ENCODE data around the gene FAM193A.
"Not testable (repeated sequence)": the region's sequence is repeated elsewhere in the genome, so short reads cannot be mapped to it uniquely, and the experiment has no call there.

Gene FAM193A

DNA sequence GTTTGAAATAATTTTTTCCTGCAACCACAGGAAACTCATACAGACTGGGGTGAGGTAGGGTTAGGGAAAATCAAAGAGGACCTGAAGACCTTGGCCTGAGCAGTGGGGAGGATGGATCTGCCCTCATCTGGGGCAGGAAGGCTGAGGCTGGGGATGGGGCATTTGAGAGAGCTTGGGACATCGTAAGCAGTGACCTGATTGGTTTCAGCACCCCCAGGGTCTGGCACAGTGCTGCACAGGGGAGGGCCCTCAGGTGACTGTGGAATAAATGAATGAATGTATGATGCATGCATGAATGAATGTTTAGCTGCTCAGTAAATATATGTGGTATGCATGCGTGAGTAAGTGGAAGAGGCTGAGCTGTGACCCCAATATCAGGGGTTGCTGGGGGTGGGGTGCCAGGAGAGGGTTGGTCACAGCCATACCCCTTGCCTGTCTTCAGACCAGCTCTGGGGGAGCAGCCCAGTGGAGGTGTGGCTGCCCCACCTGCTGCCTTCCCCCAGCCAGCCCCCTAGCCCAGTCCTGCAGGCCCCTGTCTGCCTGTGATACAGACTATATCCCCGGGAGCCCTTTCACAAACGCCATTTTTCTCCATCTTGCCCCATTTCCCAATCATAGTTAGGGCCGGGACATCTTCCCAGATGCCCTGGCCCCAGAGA, 230.7 kb downstream of the FAM193A start:
- no peak for DNase-seq (ENCODE audit: extremely low read depth in 1 of 2, low read depth in 1 of 2)

DNA sequence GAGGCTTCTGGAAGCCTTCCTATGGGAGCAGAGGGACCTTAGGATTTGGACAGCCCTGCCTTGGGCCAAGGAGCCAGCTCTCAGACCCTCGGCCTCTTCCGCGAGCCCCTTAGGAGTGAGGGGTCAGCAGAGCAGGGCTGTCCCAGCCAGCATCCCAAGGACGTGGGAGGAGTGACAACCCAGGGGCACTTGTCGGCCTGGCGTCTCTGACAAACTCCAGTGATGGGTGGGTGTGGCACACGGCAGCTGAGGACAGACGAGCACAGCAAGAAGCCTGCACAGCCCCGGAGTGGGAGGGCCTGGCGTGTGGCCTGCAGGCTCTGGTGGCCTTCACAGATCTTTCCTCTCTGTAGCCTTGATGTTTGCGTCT, 231.2 kb downstream of the FAM193A start:
- DNase-seq (ENCODE audit: extremely low read depth in 1 of 2, low read depth in 1 of 2): no peak

DNA sequence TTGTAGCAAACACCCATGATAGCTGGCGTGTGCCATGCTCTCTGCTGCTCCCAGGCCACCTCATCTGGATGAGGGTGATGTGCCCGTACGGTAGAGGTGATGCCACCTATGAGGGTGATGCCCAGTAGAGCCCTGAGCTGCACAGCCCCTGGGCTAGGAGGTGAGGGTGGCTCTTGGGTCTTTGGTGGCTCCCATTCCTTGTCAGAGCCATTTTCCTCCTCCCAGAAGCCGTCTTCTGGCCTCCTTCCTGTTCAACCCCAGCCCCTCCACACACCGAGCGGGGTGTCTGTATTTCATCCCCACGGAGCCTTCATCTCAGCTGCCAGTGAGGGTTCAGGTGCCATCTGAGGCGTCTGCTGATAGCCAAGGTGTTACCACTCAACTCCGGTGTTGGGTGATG, 231.7 kb downstream of the FAM193A start:
- no peak for DNase-seq (ENCODE audit: extremely low read depth in 1 of 2, low read depth in 1 of 2)

DNA sequence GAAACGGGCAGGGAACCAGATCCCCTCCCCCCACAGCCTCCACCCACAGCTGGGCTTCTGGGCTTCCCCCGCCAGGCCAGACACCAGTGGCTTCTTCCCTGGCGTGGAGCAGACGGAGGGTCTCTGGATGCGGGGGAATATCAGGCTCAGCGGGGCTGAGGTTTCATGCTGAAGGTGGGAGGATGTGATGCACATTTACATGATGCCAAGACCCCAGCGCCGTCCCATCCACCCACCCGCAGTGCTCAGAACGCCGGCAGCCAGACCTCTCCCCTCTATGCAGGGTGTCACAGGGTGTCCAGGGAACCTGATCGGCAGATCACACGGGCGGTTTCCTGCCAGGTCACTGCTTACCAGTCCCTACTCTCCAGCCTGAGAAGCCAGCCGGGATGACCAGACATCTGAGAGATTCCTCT, 232.5 kb downstream of the FAM193A start:
- no peak for DNase-seq (ENCODE audit: extremely low read depth in 1 of 2, low read depth in 1 of 2)

DNA sequence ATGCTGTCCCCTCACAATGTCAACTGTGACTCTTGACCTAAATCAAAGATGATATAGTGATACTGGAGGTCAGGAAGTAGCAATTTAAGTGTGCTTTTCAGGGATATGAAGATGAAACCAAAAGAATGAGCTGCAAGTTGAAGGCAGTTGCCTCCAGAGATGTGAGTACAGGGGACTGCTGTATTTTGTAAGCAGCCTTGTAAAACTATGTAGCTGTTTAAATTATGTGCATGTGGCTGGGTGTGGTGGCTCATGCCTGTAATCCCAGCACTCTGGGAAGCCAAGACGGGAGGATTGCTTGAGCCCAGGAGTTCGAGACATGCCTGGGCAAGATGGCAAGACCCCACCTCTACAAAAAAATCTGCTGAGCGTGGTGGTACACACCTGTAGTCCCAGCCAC, 234.8 kb downstream of the FAM193A start:
- DNase-seq (ENCODE audit: extremely low read depth in 1 of 2, low read depth in 1 of 2): no peak

DNA sequence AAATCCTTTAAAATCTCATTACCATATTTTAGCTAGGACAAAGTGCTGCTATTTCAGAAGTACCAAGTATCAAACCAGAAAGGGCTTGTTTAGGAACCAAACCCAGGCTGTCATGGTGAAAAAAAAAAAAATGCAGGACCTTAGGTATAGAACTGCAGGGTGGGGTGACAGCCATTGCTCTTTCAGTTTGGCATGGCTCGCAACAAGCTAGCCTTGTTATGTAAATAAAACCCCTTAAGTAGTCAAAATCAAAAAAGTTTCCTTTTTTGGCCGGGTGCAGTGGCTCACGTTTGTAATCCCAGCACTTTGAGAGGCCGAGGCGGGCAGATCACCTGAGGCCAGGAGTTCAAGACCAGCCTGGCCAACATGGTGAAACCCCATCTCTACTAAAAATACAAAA, 244.2 kb downstream of the FAM193A start:
- not testable (repeated sequence) for DNase-seq (ENCODE audit: extremely low read depth in 1 of 2, low read depth in 1 of 2)

DNA sequence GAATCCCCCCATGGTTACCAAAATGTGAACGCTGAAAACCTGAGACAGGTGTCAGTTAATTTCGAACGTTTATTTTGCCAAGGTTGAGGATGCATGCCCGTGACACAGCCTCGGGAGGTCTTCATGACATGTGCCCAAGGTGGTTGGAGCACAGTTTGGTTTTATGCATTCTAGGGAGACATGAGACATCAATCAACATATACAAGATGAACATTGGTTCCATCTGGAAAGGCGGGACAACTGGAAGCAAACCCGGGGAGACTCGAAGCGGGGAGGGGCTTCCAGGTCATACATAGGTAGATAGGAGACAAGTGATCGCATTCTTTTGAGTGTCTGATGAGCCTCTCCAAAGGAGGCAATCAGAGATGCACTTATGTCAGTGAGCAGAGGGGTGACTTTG, 245.5 kb downstream of the FAM193A start:
- no peak for DNase-seq (ENCODE audit: extremely low read depth in 1 of 2, low read depth in 1 of 2)

All from stimulated activated CD8-positive, alpha-beta memory T cell treated with anti-CD3 and anti-CD28 coated beads, Interleukin-7, amount 100 ng/mL, for 48 hours (primary cell).